Spinal cord (tissue), 10 donors: ENCODE results near the gene RPS6KA1. TPM values are rescaled to one million over a fixed set of nuclear protein-coding genes. Genes with fewer than 3 reads are reported as not detected.
A peak's percentile ranks its signal among the peaks of the same experiment; 100 is the strongest.

Source experiments
- DNase-seq, 6 donors: peaks; one replicate each; pipeline versions ENCODE4 v3.0.0 to v3.0.0-alpha.2; 2013 to 2015; ENCODE audit warnings: low spot score in 6 of 6, low read depth in 4 of 6
- H3K27ac ChIP-seq: one replicate; pipeline ENCODE4 v1.5.1; 2013; ENCODE audit warnings: low read depth, low read length, control low read depth
- H3K27me3 ChIP-seq: one replicate; pipeline ENCODE4 v1.6.1; 2013; ENCODE audit warnings: low read length; ENCODE audit not compliant: control insufficient read depth, insufficient read depth
- H3K36me3 ChIP-seq: one replicate; pipeline ENCODE4 v1.6.1; 2013; ENCODE audit warnings: low read length; ENCODE audit not compliant: control insufficient read depth, insufficient read depth
- H3K4me1 ChIP-seq: one replicate; pipeline ENCODE4 v1.6.1; 2013; ENCODE audit warnings: low read length; ENCODE audit not compliant: control insufficient read depth, insufficient read depth
- H3K4me3 ChIP-seq: one replicate; pipeline ENCODE4 v1.5.1; 2013; ENCODE audit warnings: low read depth, low read length, control low read depth
- H3K9me3 ChIP-seq: one replicate; pipeline ENCODE4 v1.6.1; 2013; ENCODE audit warnings: low read length; ENCODE audit not compliant: control insufficient read depth, insufficient read depth
- WGBS: methylation state at CpG from one replicate; pipeline ENCODE4 v1.1.5; 2013; ENCODE audit warnings: missing lambda C conversion rate; ENCODE audit not compliant: insufficient coverage; 5-methylcytosine and 5-hydroxymethylcytosine counted together
- polyA plus RNA-seq, 2 donors: library from polyadenylated mRNA; unstranded; fragments of 120-200 nt; gene quantifications; one replicate each; pipeline ENCODE4 v1.2.1, GENCODE V29; 2013; ENCODE audit not compliant: insufficient read length in 2 of 2
- total RNA-seq, 2 donors: library from RNA; depleted of rRNA in 1 of 2; stranded (reverse); fragments of 120-200 nt in 1 of 2; fragments of >200 nt in 1 of 2; gene quantifications; one replicate each; pipeline versions ENCODE4 v1.2.3 to v1.2.4, GENCODE V29; 2013 to 2014
- donor health status: healthy.

Gene RPS6KA1
- total and polyA plus RNA-seq, 4 donors = 11.8 to 16.4 (median 13.5) TPM

GRCh38 chr1:26538480-26539412 lies 9.2 kb downstream of the RPS6KA1 start:
- H3K27me3 ChIP-seq = no peaks in the 10 kb centered on the region
- WGBS = 71% methylated on average over 10 of the region's 14 CpGs
- DNase-seq = no peak
- peaks cover 5% of the 10 kb centered on the region for H3K36me3 ChIP-seq
- no peak overlapping the region for H3K27ac ChIP-seq
- no peak overlapping the region for H3K4me3 ChIP-seq
- H3K4me1 ChIP-seq = peaks cover 10% of the 10 kb centered on the region
- no peaks in the 10 kb centered on the region for H3K9me3 ChIP-seq

DNA sequence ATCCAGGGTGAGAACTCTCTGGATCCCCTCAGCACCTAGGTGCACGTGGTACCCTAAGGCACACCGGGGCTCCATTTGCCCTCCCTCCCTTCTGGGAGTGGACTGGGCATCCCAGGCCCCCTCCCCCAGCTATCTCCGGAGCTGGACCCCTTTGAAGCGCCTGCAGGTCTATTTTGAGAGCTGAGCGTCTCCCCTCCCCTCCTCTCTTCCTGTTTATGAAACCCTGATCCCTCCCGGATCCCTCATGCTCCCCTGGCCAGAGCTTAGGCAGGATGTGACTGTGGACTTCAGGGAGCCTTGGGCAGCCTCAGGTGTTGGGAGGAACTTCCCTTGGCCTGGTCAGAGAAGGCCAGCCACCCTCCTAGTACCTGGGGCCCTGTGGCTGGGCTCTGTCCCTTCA lies 10.2 kb downstream of the RPS6KA1 start:
- Histone ChIP-seq H3K4me3 (no peak overlapping the region), H3K36me3 (peaks cover 5% of the 10 kb centered on the region), H3K27me3 (no peaks in the 10 kb centered on the region), H3K27ac (peak overlapping the region; percentile 7), H3K4me1 (peaks cover 10% of the 10 kb centered on the region), H3K9me3 (no peaks in the 10 kb centered on the region)
- 47% methylated on average over 6 of the region's 6 CpGs for WGBS
- DNase-seq = no peak

DNA sequence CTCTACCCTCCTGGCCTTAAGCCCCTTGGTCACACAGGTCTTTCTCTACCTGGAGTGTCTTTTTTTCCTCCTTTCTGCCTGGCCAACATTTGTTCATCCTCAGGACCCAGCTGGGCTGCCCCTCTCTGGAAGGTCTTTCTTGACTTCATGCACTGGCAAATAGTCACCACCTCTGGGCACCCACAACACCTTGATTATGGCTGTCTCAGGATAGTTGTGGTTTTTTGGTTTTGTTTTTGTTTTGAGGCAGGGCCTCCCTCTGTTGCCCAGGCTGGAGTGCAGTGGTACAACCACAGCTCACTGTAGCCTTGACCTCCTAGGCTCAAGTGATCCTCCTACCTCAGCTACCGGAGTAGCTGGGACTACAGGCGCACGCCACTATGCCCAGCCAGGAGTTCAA lies 10.8 kb downstream of the RPS6KA1 start:
- H3K36me3 ChIP-seq = peaks cover 5% of the 10 kb centered on the region
- peaks cover 10% of the 10 kb centered on the region for H3K4me1 ChIP-seq
- H3K27ac ChIP-seq = peak overlapping the region; percentile 7
- WGBS = 100% methylated on average over 3 of the region's 3 CpGs
- DNase-seq = no peak
- H3K4me3 ChIP-seq = no peak overlapping the region
- H3K27me3 ChIP-seq = no peaks in the 10 kb centered on the region
- H3K9me3 ChIP-seq = no peaks in the 10 kb centered on the region

- peak overlapping the region; percentile 47 for H3K27ac ChIP-seq
- H3K4me1 ChIP-seq = peaks cover 10% of the 10 kb centered on the region
Observed at GRCh38 chr1:26541431-26541815, 11.9 kb downstream of the RPS6KA1 start.

DNA sequence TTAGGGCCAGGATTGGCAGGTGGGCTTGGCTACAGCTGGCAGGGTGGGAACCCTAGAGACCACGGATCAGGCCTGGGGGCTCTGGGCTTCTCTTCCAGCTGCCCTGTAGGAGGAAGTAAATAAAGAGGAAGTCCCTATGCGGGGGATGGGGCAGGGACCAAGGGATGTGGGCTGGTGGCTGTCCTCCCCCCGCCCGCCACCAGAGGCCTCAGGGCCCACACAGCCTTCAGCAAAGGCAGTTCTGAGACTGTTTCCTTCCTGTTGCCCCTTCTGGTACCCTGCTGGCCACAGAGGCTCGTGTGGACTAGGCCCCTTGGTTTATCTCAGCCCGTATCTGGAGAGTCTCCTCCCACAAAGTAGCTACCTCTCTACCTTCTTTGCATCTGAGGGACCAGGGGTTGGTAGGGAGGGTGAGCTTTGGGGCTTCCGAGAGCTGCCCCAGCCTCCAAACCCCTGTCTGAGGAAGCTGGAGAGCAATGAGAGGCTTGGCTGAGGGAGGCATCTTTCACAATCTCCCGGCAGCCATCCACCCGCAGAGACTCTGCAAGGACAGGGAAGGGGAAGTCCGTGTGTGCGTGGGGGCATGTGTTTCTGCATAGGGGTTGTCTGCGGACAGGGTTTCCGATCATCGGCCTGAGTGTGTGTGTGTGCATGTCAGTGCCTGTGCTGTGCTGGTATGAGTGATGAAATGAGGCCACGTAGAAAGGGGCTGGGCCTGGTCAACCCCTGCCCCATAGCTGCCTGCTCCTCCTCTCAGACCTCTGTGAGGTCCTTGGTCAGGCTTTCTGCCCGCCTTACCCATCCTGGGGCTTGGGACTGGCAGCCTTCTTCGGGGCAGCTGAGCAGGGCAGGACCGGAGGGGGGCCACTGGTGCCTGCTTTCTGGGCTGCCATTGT lies 12.5 kb downstream of the RPS6KA1 start:
- H3K4me3 ChIP-seq = no peak overlapping the region
- peak in 1 of 6 donors; percentile 22 for DNase-seq

More at GRCh38 chr1:26541431-26541815, 11.9 kb downstream of the RPS6KA1 start:
- Histone ChIP-seq H3K9me3 (no peaks in the 10 kb centered on the region), H3K36me3 (peaks cover 10% of the 10 kb centered on the region), H3K27me3 (no peaks in the 10 kb centered on the region), H3K4me3 (no peak overlapping the region)
- no peak for DNase-seq
- 73% methylated on average over 7 of the region's 7 CpGs for WGBS

DNA sequence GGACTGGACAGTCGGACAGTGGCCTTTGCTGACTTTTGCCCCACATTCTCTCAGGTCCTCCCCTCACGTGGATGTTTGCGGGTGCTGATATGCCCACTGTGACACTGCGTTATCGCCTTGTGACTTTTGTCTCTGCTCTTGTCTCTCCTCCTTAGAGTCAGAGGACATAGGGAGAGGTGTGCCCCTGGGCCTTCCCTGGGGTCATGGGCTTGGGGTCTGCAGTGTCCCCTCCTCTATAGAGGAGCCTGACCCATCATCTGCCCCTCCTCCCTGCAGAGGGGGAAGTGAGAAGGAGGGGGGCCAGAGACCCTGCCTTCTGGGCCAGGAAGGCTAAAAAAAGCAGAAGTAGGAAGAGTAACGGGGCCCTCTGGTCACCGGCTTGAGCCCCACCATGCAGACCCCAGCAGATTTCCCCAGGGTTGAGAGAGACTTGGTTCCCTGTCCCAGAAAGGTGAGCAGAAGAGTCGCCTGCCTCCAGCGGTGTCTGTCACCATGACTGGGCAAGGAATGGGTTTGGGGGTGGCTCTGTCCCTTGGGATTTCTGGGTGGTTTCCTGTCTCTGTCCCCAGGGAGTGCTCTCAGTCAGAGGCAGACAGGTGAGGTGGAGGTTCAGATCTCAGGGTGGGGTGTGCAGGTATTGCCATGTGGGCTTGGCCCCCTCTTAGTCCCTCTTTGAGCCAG lies 13.3 kb downstream of the RPS6KA1 start:
- peaks cover 12% of the 10 kb centered on the region for H3K36me3 ChIP-seq
- WGBS = 84% methylated on average over 6 of the region's 9 CpGs
- H3K4me3 ChIP-seq = no peak overlapping the region
- no peaks in the 10 kb centered on the region for H3K9me3 ChIP-seq
- DNase-seq = no peak
- peaks cover 10% of the 10 kb centered on the region for H3K4me1 ChIP-seq
- no peaks in the 10 kb centered on the region for H3K27me3 ChIP-seq
- peak overlapping the region; percentile 52 for H3K27ac ChIP-seq

More for the DNA sequence above, 12.5 kb downstream of the RPS6KA1 start:
- Histone ChIP-seq H3K9me3 (no peaks in the 10 kb centered on the region), H3K36me3 (peaks cover 13% of the 10 kb centered on the region), H3K27me3 (no peaks in the 10 kb centered on the region), H3K27ac (peak overlapping the region; percentile 52), H3K4me1 (peaks cover 10% of the 10 kb centered on the region)
- 67% methylated on average over 14 of the region's 18 CpGs for WGBS

DNA sequence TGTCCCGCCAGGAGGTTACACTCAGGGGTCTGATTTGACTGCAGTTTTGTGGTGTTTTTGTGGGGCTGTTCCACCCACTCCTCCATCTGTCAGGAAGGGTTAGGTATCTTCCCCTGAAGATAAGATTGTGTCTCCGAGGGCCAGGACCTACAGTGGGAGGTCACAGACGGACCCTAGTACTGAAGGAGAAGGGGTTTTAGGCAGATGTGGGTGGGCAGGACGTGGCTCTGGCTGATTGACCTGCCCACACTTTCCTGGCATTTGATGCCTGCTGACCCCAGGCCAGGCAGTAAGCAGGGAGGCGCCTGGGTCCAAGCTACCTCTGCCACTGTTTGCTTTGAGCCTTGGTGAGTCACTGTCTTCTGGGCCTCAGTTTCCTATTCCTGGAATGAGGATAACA lies 13.9 kb downstream of the RPS6KA1 start:
- WGBS = 82% methylated on average over 4 of the region's 5 CpGs
- no peak for DNase-seq
- Histone ChIP-seq H3K27ac (no peak overlapping the region), H3K27me3 (no peaks in the 10 kb centered on the region), H3K4me3 (no peak overlapping the region), H3K36me3 (peaks cover 12% of the 10 kb centered on the region), H3K4me1 (peaks cover 10% of the 10 kb centered on the region), H3K9me3 (no peaks in the 10 kb centered on the region)

DNA sequence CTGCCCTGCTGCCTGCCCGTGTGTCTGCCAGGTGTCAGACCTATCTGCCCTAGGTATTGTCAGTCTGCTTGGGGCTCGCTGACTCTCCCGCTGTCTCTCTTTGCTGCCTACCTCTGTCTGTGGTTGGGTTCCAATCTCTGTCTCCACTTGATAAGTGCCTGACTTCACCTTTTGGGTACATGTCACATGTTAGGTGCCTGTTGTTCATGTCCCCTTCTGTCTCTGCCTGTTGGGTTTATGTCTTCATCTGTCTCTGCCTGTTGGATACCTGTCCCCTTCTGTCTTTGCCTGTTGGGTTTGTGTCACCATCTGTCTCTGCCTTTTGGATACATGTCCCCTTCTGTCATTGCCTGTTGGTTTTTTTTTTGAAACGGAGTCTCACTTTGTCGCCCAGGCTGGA lies 14.6 kb downstream of the RPS6KA1 start:
- Histone ChIP-seq H3K27me3 (no peaks in the 10 kb centered on the region), H3K4me3 (no peak overlapping the region), H3K4me1 (peaks cover 10% of the 10 kb centered on the region), H3K9me3 (no peaks in the 10 kb centered on the region), H3K27ac (no peak overlapping the region), H3K36me3 (peaks cover 12% of the 10 kb centered on the region)
- 92% methylated on average over 4 of the region's 5 CpGs for WGBS
- no peak for DNase-seq

GRCh38 chr1:26545969-26546323 lies 16.4 kb downstream of the RPS6KA1 start:
- H3K27ac ChIP-seq = no peak overlapping the region
- no peak for DNase-seq
- peaks cover 12% of the 10 kb centered on the region for H3K36me3 ChIP-seq
- peaks cover 10% of the 10 kb centered on the region for H3K4me1 ChIP-seq
- H3K9me3 ChIP-seq = no peaks in the 10 kb centered on the region
- no peak overlapping the region for H3K4me3 ChIP-seq
- 80% methylated on average over 4 of the region's 4 CpGs for WGBS
- H3K27me3 ChIP-seq = no peaks in the 10 kb centered on the region
